ENCODE measurements around the gene EVI2A. TPM values are rescaled to one million over a fixed set of nuclear protein-coding genes. Genes with fewer than 3 reads are reported as not detected.

The EVI2A gene
- total RNA-seq, 1 experiment from 2014 or later = not detected

- POLR2A ChIA-PET = interaction anchor here (0.5 kb wide), 1 partner anchor 624 kb away, joined by 3 read pairs; no protein-coding TSS in a partner anchor
- H3K27me3 ChIP-seq (ENCODE audit: insufficient read depth, low read length) = no peaks in the 10 kb centered on the region
- CTCF ChIA-PET = no interaction called here
- intact Hi-C loops (cut with micrococcal nuclease) = no loop called here
- RAD21 ChIA-PET (ENCODE audit: low non-redundant PET in 1 of 2, low total read pairs in 2 of 2, uncharacterized antibody in 2 of 2, unreplicated experiment in 2 of 2) = no interaction called here
- H4K20me1 ChIP-seq (ENCODE audit: insufficient read depth) = no peaks in the 10 kb centered on the region; the same call in 1 of the 2 replicates
- no peak overlapping the region for H3K4me2 ChIP-seq (ENCODE audit: low read length)
- ATAC-seq = no peak
- H3K27ac ChIP-seq (ENCODE audit: low read depth, low read length) = no peak overlapping the region
- H3K36me3 ChIP-seq (ENCODE audit: control insufficient read depth in 1 of 2, insufficient read depth in 2 of 2, low read length in 2 of 2) = no peaks in the 10 kb centered on the region
- no peak overlapping the region for H2AFZ ChIP-seq (ENCODE audit: low read depth, low read length, poor library complexity, severe bottlenecking)
- no peaks in the 10 kb centered on the region for H3K9me2 ChIP-seq (ENCODE audit: insufficient read depth)
- TF ChIP-seq TCF7L2 (IDR thresholded peaks at IDR 0.05; ENCODE audit: borderline replicate concordance, extremely low read depth, insufficient read depth, insufficient read length) (no peak), YY1 (IDR thresholded peaks at IDR 0.05; ENCODE audit: extremely low read depth, insufficient replicate concordance, low read depth, low read length) (no peak), EGR1 (IDR thresholded peaks at IDR 0.05; ENCODE audit: low read depth) (no peak), SP1 (IDR thresholded peaks at IDR 0.05; ENCODE audit: low read depth) (no peak), ATF3 (IDR thresholded peaks at IDR 0.05) (no peak), EZH2 (IDR thresholded peaks at IDR 0.05) (no peak), CBX3 (IDR thresholded peaks at IDR 0.05; ENCODE audit: low read depth) (no peak), ELF1 (IDR thresholded peaks at IDR 0.05; ENCODE audit: borderline replicate concordance, low read depth) (no peak), POLR2AphosphoS5 (IDR thresholded peaks at IDR 0.05; ENCODE audit: low read depth, low read length) (no peak), ZNF274 (IDR thresholded peaks at IDR 0.05; ENCODE audit: low read depth, low read length) (no peak), EZH2phosphoT487 (IDR thresholded peaks at IDR 0.05; ENCODE audit: borderline replicate concordance) (no peak), ZBTB33 (IDR thresholded peaks at IDR 0.05; ENCODE audit: extremely low read depth, insufficient replicate concordance, low read length) (no peak), ZFX (IDR thresholded peaks at IDR 0.05) (no peak), FOSL1 (IDR thresholded peaks at IDR 0.05; ENCODE audit: low read depth) (no peak)
- TF ChIP-seq, protein P1, sequence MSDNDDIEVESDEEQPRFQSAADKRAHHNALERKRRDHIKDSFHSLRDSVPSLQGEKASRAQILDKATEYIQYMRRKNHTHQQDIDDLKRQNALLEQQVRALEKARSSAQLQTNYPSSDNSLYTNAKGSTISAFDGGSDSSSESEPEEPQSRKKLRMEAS (IDR thresholded peaks at IDR 0.05) = no peak
- TF ChIP-seq, protein P2, sequence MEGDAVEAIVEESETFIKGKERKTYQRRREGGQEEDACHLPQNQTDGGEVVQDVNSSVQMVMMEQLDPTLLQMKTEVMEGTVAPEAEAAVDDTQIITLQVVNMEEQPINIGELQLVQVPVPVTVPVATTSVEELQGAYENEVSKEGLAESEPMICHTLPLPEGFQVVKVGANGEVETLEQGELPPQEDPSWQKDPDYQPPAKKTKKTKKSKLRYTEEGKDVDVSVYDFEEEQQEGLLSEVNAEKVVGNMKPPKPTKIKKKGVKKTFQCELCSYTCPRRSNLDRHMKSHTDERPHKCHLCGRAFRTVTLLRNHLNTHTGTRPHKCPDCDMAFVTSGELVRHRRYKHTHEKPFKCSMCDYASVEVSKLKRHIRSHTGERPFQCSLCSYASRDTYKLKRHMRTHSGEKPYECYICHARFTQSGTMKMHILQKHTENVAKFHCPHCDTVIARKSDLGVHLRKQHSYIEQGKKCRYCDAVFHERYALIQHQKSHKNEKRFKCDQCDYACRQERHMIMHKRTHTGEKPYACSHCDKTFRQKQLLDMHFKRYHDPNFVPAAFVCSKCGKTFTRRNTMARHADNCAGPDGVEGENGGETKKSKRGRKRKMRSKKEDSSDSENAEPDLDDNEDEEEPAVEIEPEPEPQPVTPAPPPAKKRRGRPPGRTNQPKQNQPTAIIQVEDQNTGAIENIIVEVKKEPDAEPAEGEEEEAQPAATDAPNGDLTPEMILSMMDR (IDR thresholded peaks at IDR 0.05 in 2 of 3, conservative IDR thresholded peaks at IDR 0.05 in 1 of 3; ENCODE audit: borderline replicate concordance in 1 of 3, insufficient read depth in 1 of 3, low read depth in 2 of 3, low read length in 2 of 3) = no peak
- no peaks in the 10 kb centered on the region for H3K4me1 ChIP-seq (ENCODE audit: control insufficient read depth in 1 of 2, insufficient read depth in 2 of 2, low read length in 2 of 2)
- no peaks in the 10 kb centered on the region for H3K9me3 ChIP-seq (ENCODE audit: control insufficient read depth in 1 of 2, insufficient read depth in 1 of 2, low read depth in 1 of 2, low read length in 2 of 2)
- no peak for DNase-seq (ENCODE audit: low read depth, low spot score)
- BruUV-seq (replicated peaks) = no TSS peak
- no peaks in the 10 kb centered on the region for H3K79me2 ChIP-seq (ENCODE audit: insufficient read depth, low read length)
- no peak overlapping the region for H3K4me3 ChIP-seq (replicated peaks in 1 of 2; ENCODE audit: low read depth in 1 of 2, low read length in 2 of 2)
- no peak overlapping the region for H3K9ac ChIP-seq (ENCODE audit: low read length)
Measured at GRCh38 chr17:31294820-31295488, 26.5 kb downstream of the EVI2A start.
